ACHN (cell line): ENCODE results near the gene USP38.
"Not testable (repeated sequence)": the region's sequence is repeated elsewhere in the genome, so short reads cannot be mapped to it uniquely, and the experiment has no call there.

Experiments
- DNase-seq: peaks from one replicate; pipeline ENCODE4 v3.0.0-alpha.2; 2015
- in situ Hi-C: cut with HindIII; loops from 2 replicates; pipeline ENCODE4 v1.10.0; 2017; ENCODE audit warnings: low sequenced_read_pairs, low pct_ligation_motif_present, low pct_unique_long_range_greater_than_20kb

USP38 gene

GRCh38 chr4:143184503-143185252 is at the start of gene USP38:
Gene USP38 (plus strand): TSS chr4:143184917. CDS start chr4:143185451, 534 bp downstream.
- DNase-seq = peak; percentile 92
- in situ Hi-C loops = no loop called here

- DNase-seq = no peak
- in situ Hi-C loops = no loop called here
Measured at GRCh38 chr4:143135358-143135757, 49.4 kb upstream of the USP38 start.

GRCh38 chr4:143140696-143141095 is 44.0 kb upstream of the USP38 start:
- in situ Hi-C loops = no loop called here

GRCh38 chr4:143148521-143148920 is 36.2 kb upstream of the USP38 start:
- in situ Hi-C loops = no loop called here
- DNase-seq = no peak

More at GRCh38 chr4:143140696-143141095, 44.0 kb upstream of the USP38 start:
- no peak for DNase-seq

- no peak for DNase-seq
- in situ Hi-C loops = no loop called here
Measured at GRCh38 chr4:143156853-143157252, 27.9 kb upstream of the USP38 start.

GRCh38 chr4:143163614-143164013 is 21.1 kb upstream of the USP38 start:
- DNase-seq = no peak
- in situ Hi-C loops = no loop called here

- DNase-seq, in situ Hi-C loops: not testable (repeated sequence)
Measured at GRCh38 chr4:143166722-143167121, 18.0 kb upstream of the USP38 start.

- in situ Hi-C loops = no loop called here
- no peak for DNase-seq
Measured at GRCh38 chr4:143178923-143179322, 5.8 kb upstream of the USP38 start.

GRCh38 chr4:143183513-143184216 is 1.1 kb upstream of the USP38 start:
- no peak for DNase-seq
- in situ Hi-C loops = no loop called here

GRCh38 chr4:143184217-143184502 is 557 bp upstream of the USP38 start:
- in situ Hi-C loops = no loop called here
- DNase-seq = no peak

- in situ Hi-C loops = no loop called here
- peak; percentile 22 for DNase-seq
Measured at GRCh38 chr4:143185253-143186107, 763 bp downstream of the USP38 start.

- no peak for DNase-seq
- in situ Hi-C loops = no loop called here
Measured at GRCh38 chr4:143186212-143186611, 1.5 kb downstream of the USP38 start.

- DNase-seq = no peak
- in situ Hi-C loops = no loop called here
Measured at GRCh38 chr4:143186649-143187048, 1.9 kb downstream of the USP38 start.

- DNase-seq = no peak
- in situ Hi-C loops = no loop called here
Measured at GRCh38 chr4:143188136-143189088, 3.7 kb downstream of the USP38 start.

GRCh38 chr4:143189528-143189927 is 4.8 kb downstream of the USP38 start:
- in situ Hi-C loops = no loop called here
- DNase-seq = no peak

- DNase-seq = no peak
- in situ Hi-C loops = no loop called here
Measured at GRCh38 chr4:143195581-143195980, 10.9 kb downstream of the USP38 start.

GRCh38 chr4:143196323-143196722 is 11.6 kb downstream of the USP38 start:
- DNase-seq = no peak
- in situ Hi-C loops = no loop called here

- in situ Hi-C loops = no loop called here
- no peak for DNase-seq
Measured at GRCh38 chr4:143199503-143199902, 14.8 kb downstream of the USP38 start.
